SH-SY5Y (cell line): ENCODE results near the gene SLC6A3.

ENCODE experiments used
- GATA2 ChIP-seq: IDR thresholded peaks from 2 replicates; pipeline ENCODE4 v1.6.1; 2011; ENCODE audit warnings: mild to moderate bottlenecking, low read depth, low read length
- GATA3 ChIP-seq: IDR thresholded peaks from 2 replicates; pipeline ENCODE4 v1.6.1; 2011; ENCODE audit warnings: low read depth, mild to moderate bottlenecking, low read length, moderate library complexity

DNA sequence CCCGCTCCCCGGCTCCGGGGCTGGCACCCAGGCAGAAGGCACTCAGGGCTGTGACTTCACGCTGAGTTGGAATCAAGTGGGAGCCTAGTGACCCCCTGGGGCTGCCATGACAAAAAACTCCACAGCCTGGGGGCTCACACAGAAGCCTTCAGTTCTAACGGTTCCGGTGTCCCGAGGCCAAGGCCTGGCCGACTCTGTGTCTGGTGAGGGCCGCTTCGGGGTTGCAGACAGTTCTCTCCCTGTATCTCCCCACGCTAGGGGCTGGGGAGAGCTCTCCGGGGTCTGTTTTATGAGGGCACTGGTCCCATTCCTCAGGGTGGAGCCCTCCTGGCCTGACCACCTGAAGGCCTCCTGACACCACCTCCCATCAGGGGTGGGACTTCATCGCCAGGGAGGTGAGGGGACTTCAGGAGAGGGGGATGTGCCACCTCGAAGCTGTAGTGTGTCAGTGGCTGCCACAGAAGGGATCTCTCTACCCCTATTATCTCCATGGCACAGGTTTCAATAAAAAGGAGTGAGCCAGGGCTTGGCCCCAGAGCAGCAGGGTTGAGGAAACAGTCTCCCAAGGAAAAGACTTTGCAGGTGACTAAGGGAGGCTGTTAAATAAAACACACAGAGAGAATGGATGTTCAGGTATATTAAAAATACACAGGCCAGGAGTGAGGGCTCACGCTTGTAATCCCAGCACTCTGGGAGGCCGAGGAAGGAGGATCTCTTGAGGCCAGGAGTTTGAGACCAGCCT lies 1.5 kb upstream of the SLC6A3 start:
- TF ChIP-seq GATA2: no peak
- TF ChIP-seq GATA3: no peak
